Subcutaneous adipose tissue (tissue), 4 donors: ENCODE results near the gene PAH. TPM values are rescaled to one million over a fixed set of nuclear protein-coding genes. Genes with fewer than 3 reads are reported as not detected.

Source experiments
- CTCF ChIP-seq: fragments of 450-650 bp; IDR thresholded peaks from one replicate; pipeline ENCODE4 v1.5.1; 2016; ENCODE audit warnings: low read depth, mild to moderate bottlenecking, control low read depth, antibody characterized with exemption, moderate library complexity
- total RNA-seq, 4 donors: library from RNA; depleted of rRNA; stranded (reverse); fragments of >200 nt; gene quantifications; one replicate each; pipeline ENCODE4 v1.1.0, GENCODE V29; 2016

The PAH gene
- total RNA-seq, 4 donors from 2014 or later, result not detected

GRCh38 chr12:102961466-102961855 is 44.4 kb upstream of the PAH start:
- TF ChIP-seq CTCF, result no peak

- TF ChIP-seq CTCF, result no peak
Observed at GRCh38 chr12:102960766-102961465, 43.9 kb upstream of the PAH start.

GRCh38 chr12:102959391-102959790 is 42.3 kb upstream of the PAH start:
- no peak for TF ChIP-seq CTCF

GRCh38 chr12:102958830-102959176 is 41.8 kb upstream of the PAH start:
- TF ChIP-seq CTCF, result no peak

GRCh38 chr12:102958073-102958829 is 41.2 kb upstream of the PAH start:
- no peak for TF ChIP-seq CTCF

GRCh38 chr12:102957339-102958050 is 40.5 kb upstream of the PAH start, which contains the start of gene ASCL1:
ASCL1 (plus strand) TSS chr12:102957674; CDS start chr12:102958245, 571 bp downstream.
- TF ChIP-seq CTCF, result no peak

- no peak for TF ChIP-seq CTCF
Observed at GRCh38 chr12:102956738-102957327, 39.8 kb upstream of the PAH start.
